HG02798 (cell line): ENCODE results near the gene DIS3L2.

Experiments
- ATAC-seq: cut with Tn5 transposase; IDR thresholded peaks from one replicate; pipeline ENCODE4 v1.9.1; 2021; ENCODE audit warnings: mild to moderate bottlenecking; ENCODE audit not compliant: unreplicated experiment, poor library complexity

Gene DIS3L2

GRCh38 chr2:232286001-232286868, 324.7 kb downstream of the DIS3L2 start:
- ATAC-seq, result no peak

GRCh38 chr2:232287316-232287715, 325.8 kb downstream of the DIS3L2 start:
- no peak for ATAC-seq

GRCh38 chr2:232288489-232289030, 327.0 kb downstream of the DIS3L2 start:
- no peak for ATAC-seq

- ATAC-seq, result no peak
Measured at GRCh38 chr2:232290668-232291067, 329.2 kb downstream of the DIS3L2 start.

GRCh38 chr2:232291343-232291742, 329.8 kb downstream of the DIS3L2 start:
- ATAC-seq, result no peak

GRCh38 chr2:232292395-232293154, 331.1 kb downstream of the DIS3L2 start:
- ATAC-seq, result peak; percentile 53

GRCh38 chr2:232293191-232293590, 331.7 kb downstream of the DIS3L2 start:
- no peak for ATAC-seq

GRCh38 chr2:232295971-232296370, 334.5 kb downstream of the DIS3L2 start:
- ATAC-seq, result no peak

GRCh38 chr2:232296776-232297525, 335.4 kb downstream of the DIS3L2 start:
- no peak for ATAC-seq

- no peak for ATAC-seq
Measured at GRCh38 chr2:232299084-232299483, 337.6 kb downstream of the DIS3L2 start.

GRCh38 chr2:232299927-232300674, 338.6 kb downstream of the DIS3L2 start:
- no peak for ATAC-seq

- no peak for ATAC-seq
Measured at GRCh38 chr2:232300894-232301387, 339.4 kb downstream of the DIS3L2 start.

GRCh38 chr2:232304236-232304635, 342.7 kb downstream of the DIS3L2 start:
- no peak for ATAC-seq

- ATAC-seq, result no peak
Measured at GRCh38 chr2:232306741-232307305, 345.3 kb downstream of the DIS3L2 start.

- ATAC-seq, result no peak
Measured at GRCh38 chr2:232307854-232308253, 346.3 kb downstream of the DIS3L2 start.

- ATAC-seq, result no peak
Measured at GRCh38 chr2:232308986-232309385, 347.5 kb downstream of the DIS3L2 start.

GRCh38 chr2:232309592-232309991, 348.1 kb downstream of the DIS3L2 start:
- no peak for ATAC-seq

GRCh38 chr2:232310121-232310520, 348.6 kb downstream of the DIS3L2 start:
- ATAC-seq, result no peak

- no peak for ATAC-seq
Measured at GRCh38 chr2:232310696-232311095, 349.2 kb downstream of the DIS3L2 start.
